Muscle of leg (tissue), 11 donors: ENCODE results near the gene SRGAP2B. TPM values are rescaled to one million over a fixed set of nuclear protein-coding genes. Genes with fewer than 3 reads are reported as not detected.
"Not testable (repeated sequence)": the region's sequence is repeated elsewhere in the genome, so short reads cannot be mapped to it uniquely, and the experiment has no call there.

Experiments used
- DNase-seq: peaks from one replicate; pipeline ENCODE4 v3.0.0; 2013
- H3K27ac ChIP-seq: one replicate; pipeline ENCODE4 v1.5.1; 2013; ENCODE audit warnings: mild to moderate bottlenecking, low read length, control low read depth
- H3K27me3 ChIP-seq: one replicate; pipeline ENCODE4 v1.6.1; 2013; ENCODE audit warnings: low read length; ENCODE audit not compliant: control insufficient read depth, insufficient read depth
- H3K36me3 ChIP-seq: one replicate; pipeline ENCODE4 v1.6.1; 2013; ENCODE audit warnings: low read length; ENCODE audit not compliant: control insufficient read depth, insufficient read depth
- H3K4me1 ChIP-seq: one replicate; pipeline ENCODE4 v1.6.1; 2013; ENCODE audit warnings: low read length; ENCODE audit not compliant: control insufficient read depth, insufficient read depth
- H3K4me3 ChIP-seq: one replicate; pipeline ENCODE4 v1.5.1; 2013; ENCODE audit warnings: low read length, control low read depth
- H3K9me3 ChIP-seq: replicated peaks from 2 replicates; pipeline ENCODE4 v1.6.1; 2013; ENCODE audit warnings: low read depth, low read length; ENCODE audit not compliant: control insufficient read depth
- WGBS: methylation state at CpG from one replicate; pipeline ENCODE4 v1.1.5; 2013; ENCODE audit warnings: missing lambda C conversion rate; ENCODE audit not compliant: insufficient coverage; 5-methylcytosine and 5-hydroxymethylcytosine counted together
- polyA plus RNA-seq, 8 donors: library from polyadenylated mRNA; unstranded; fragments of 120-200 nt; gene quantifications; one replicate each; pipeline versions ENCODE4 v1.2.1 to v1.2.3, GENCODE V29; 2013; ENCODE audit warnings: inconsistent platforms in 1 of 8, low replicate concordance in 1 of 8; ENCODE audit not compliant: insufficient read length in 8 of 8, insufficient read depth in 1 of 8
- total RNA-seq: library from RNA; stranded (reverse); fragments of 120-200 nt; gene quantifications from one replicate; pipeline ENCODE4 v1.2.4, GENCODE V29; 2013

Gene SRGAP2B
- total and polyA plus RNA-seq, 9 donors: 21.4 to 49.3 (median 32.9) TPM

- H3K4me1 ChIP-seq, H3K4me3 ChIP-seq, H3K9me3 ChIP-seq, H3K27me3 ChIP-seq, H3K36me3 ChIP-seq, H3K27ac ChIP-seq, DNase-seq: not testable (repeated sequence)
- WGBS: no CpG with 5 or more reads among the region's 6 CpGs
These were observed 194.3 kb downstream of the SRGAP2B start for GRCh38 chr1:144900841-144901240.

GRCh38 chr1:144894454-144895201, 200.5 kb downstream of the SRGAP2B start:
- not testable (repeated sequence) for H3K9me3 ChIP-seq, H3K4me3 ChIP-seq, DNase-seq, H3K27me3 ChIP-seq, H3K27ac ChIP-seq, H3K36me3 ChIP-seq, H3K4me1 ChIP-seq
- WGBS: no CpG with 5 or more reads among the region's 5 CpGs

GRCh38 chr1:144893710-144894438, 201.3 kb downstream of the SRGAP2B start:
- not testable (repeated sequence) for H3K4me3 ChIP-seq, H3K4me1 ChIP-seq, DNase-seq, H3K9me3 ChIP-seq, H3K36me3 ChIP-seq, H3K27ac ChIP-seq, H3K27me3 ChIP-seq
- no CpG with 5 or more reads among the region's 9 CpGs for WGBS

GRCh38 chr1:144893062-144893461, 202.1 kb downstream of the SRGAP2B start:
- WGBS: no CpG with 5 or more reads among the region's 7 CpGs
- not testable (repeated sequence) for H3K36me3 ChIP-seq, H3K4me3 ChIP-seq, H3K27me3 ChIP-seq, H3K27ac ChIP-seq, H3K9me3 ChIP-seq, DNase-seq, H3K4me1 ChIP-seq

- not testable (repeated sequence) for H3K9me3 ChIP-seq, DNase-seq, H3K27me3 ChIP-seq, H3K36me3 ChIP-seq, H3K4me3 ChIP-seq, H3K27ac ChIP-seq, H3K4me1 ChIP-seq
- no CpG with 5 or more reads among the region's 3 CpGs for WGBS
These were observed 205.5 kb downstream of the SRGAP2B start for GRCh38 chr1:144889450-144890115.

GRCh38 chr1:144883022-144883421, 212.1 kb downstream of the SRGAP2B start:
- H3K27me3 ChIP-seq, H3K27ac ChIP-seq, H3K9me3 ChIP-seq, H3K4me1 ChIP-seq, H3K36me3 ChIP-seq: not testable (repeated sequence)
- WGBS: under 1% methylated on average over 21 of the region's 47 CpGs
- DNase-seq: peak; percentile 35
- peak overlapping the region; percentile 47 for H3K4me3 ChIP-seq

GRCh38 chr1:144882343-144882742, 212.8 kb downstream of the SRGAP2B start:
- not testable (repeated sequence) for H3K9me3 ChIP-seq, H3K27ac ChIP-seq, H3K4me1 ChIP-seq, H3K4me3 ChIP-seq, DNase-seq, H3K27me3 ChIP-seq, H3K36me3 ChIP-seq
- no CpG with 5 or more reads among the region's 42 CpGs for WGBS

GRCh38 chr1:144858607-144859006, 236.5 kb downstream of the SRGAP2B start:
- H3K9me3 ChIP-seq, H3K36me3 ChIP-seq, DNase-seq, H3K4me3 ChIP-seq, H3K4me1 ChIP-seq, H3K27ac ChIP-seq, H3K27me3 ChIP-seq: not testable (repeated sequence)
- WGBS: no CpG with 5 or more reads among the region's 3 CpGs
